Fibroblast of skin of right biceps (primary cell): ENCODE measurements around the gene TIMM21.

Source experiments
- DNase-seq: peaks from one replicate; pipeline ENCODE4 v3.0.0-alpha.2; 2013

The TIMM21 gene

DNA sequence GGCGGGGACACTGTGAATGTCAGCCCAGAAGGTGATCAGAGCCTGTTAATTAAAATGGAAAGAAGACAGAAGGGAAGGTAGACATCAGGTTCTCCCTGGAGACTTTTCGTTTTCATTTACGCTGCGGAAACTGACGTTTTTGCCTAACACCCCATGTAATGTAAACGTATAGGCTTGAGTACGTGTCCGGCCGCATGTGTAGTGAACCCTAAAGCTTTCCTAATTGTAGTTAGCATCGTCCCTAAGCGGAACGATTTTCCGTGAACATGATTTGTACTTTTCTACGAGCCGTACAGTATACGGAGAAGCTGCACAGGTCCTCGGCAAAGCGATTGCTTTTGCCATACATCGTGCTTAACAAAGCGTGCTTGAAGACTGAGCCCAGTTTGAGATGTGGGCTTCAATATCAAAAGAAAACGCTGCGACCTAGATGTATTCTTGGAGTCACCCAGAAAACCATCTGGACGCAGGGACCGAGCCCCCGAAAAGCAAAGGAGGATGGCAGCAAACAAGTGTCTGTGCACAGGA lies 284 bp downstream of the TIMM21 start:
- DNase-seq, result no peak

DNA sequence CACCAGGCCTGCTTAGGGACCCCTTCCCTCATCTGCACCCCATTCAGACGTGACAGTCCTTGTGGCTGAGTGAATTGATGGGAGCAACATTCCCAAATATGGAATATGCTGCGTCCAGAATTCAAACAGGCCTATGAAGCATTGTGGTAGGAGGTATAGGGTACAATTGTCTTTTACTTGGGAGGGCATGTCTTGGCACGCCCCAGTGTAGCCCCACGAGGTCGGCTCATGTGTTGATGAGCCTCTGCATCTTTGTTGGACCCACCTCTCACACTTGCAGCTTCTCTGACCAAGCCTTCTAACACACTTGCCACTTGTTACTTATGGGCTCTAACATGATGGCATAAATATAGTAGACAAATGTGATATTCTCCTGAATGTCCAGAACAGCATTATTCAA lies 1.6 kb downstream of the TIMM21 start:
- no peak for DNase-seq

DNA sequence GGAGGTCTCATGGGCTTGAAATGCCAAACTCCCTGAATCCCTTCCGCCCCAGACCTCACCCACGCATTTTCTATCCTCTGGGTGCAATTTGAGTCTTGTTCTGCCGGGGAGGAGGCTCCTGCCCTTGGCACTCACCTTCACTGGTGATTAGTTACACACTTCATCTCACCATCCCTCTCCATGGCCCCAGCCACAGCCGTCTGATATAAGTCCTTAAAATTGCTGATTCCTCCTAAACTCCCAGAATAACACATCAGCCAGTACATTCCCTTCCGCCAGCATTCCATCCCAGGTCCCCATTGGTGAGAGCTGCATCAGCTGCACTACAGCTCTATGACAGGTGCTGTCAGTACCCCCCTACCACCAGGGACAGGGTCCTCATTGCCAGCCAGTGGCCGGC lies 3.9 kb downstream of the TIMM21 start:
- DNase-seq, result no peak

DNA sequence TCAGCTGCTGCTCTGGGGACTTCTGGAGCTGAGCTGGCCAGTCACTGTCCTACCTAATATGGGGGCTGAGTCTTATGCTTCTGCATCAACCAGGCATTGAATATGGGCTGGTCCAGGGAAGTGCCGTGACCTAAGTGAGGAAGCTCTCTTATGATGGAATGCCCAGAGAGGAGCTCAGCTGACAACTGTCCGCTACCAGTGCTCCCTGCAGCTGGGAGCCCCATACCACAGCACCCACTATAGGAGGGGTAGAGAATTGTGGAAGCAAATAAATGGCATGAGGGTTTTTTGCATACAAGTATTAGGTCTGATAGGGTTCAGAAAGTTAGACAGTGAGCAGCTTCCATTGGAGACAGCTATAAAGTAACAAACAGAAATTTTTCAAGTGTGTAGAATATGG lies 4.5 kb downstream of the TIMM21 start:
- no peak for DNase-seq

DNA sequence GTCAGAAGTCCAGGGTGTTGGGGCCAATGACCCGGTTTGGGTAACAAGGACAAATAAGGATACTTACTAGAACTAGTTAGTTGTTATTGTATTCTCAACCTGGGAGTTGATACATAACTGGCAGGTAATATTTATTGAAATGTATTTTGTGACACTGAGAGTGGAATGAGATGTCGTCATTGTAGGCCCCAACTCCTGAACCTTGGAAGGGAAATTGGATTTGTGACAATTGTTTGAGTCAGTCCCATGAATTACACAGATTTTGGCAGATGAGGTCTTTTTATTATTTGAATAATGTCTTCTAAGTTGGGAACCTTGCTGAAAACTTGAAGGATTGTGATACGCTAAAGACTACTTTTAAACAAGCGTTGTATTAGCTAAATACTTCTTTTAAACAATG lies 5.1 kb downstream of the TIMM21 start:
- peak; percentile 20 for DNase-seq

DNA sequence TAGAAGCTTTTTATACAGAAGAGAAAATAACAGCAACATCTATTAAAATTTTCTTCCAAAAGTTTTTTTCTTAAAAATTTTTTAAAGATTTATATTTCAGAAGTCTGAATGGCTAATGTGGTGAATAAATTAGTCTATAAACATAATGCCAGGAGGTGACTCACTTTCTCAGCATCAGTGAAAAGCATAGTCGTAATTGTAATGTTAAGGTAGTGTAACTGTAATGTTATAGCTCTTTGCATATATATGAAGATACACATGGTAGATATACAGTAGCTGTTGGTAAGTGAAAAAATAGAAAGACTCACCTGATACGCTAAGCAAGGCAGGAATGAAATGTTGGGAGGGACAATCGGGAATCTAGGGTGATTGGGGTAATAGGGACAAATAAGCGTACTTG lies 5.5 kb downstream of the TIMM21 start:
- DNase-seq, result no peak

DNA sequence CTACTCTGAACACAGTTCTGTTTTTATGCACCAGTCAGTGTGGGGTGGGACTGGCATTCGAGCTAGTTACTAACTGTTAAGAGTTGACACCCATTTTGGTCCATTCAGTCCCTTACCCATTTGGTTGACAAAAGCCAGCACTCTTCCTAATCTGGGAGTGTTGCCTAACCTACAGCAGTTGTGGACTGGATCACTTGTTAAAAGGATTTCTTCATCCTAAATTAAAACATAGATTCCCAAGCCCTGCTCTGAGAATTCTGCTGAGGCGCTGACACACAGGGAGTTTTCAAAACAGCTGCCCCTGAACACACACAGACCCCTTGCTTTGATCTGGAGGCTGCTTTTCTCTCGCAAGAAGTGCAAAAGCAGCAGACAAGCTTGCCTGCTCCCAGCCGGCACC lies 6.4 kb downstream of the TIMM21 start:
- no peak for DNase-seq

DNA sequence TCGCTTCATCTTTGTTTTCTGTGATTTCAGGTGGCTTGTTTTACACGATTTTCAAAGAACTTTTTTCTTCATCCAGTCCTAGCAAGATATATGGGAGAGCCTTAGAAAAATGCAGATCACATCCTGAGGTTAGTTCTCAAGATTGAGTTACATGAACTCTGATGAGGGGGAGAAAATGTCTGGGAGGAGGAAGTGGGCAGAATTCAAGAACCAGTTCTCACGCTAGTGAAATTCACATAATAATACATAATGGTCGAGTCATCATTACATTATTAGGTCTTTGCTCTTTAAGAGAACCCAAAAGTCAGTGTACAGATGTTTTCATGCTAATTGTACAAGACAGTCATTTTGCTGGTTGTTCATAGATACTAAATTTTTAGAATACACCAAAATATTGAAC lies 7.0 kb downstream of the TIMM21 start:
- peak; percentile 53 for DNase-seq

DNA sequence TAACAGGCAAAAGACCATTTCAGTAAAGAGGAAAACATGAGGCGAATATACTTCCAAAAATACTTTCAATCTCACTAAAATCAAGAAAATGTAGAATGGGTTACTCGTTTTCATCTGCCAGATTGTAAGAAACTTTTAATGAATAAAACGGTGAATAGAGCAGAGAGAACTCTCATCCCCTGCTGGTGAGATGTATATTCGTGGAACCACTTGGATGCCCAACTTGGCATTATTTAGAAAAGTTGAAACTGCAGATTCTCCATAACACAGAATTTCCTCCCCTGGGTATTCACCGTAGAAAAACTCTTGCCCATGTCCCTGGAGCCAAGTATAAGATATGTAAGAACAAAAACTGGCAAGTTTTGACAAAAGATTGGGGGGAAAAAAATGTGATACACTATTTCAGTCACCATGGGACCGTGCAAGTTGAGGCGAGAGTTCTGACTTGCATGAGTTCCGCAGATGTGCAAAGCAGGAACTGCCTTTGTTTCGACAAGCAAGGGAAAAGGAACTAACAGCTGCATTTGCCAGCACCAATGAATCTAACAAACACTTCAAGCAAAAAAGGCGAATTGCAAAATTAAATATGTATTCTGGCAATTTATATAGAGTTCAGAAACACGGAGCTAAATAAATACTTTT lies 14.8 kb downstream of the TIMM21 start:
- DNase-seq, result no peak

DNA sequence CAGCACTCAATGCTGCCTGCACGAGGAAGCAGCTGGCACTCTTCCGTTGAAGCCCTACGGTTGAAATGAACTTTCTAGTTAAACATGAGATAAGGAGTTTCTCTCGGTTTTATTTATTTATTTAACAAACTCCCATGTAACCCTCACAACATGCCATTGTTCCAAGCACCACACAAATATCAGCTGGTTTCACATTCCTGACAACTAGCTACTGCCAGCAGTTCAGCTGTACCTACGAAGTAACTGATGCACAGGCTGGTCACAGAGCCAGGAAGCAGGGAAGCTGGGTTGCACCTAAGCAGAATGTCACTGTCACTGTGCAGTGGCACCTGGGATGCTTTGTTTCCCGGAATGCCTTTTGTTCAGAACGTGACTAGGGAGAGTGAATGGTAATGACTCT lies 18.1 kb downstream of the TIMM21 start:
- DNase-seq, result no peak

DNA sequence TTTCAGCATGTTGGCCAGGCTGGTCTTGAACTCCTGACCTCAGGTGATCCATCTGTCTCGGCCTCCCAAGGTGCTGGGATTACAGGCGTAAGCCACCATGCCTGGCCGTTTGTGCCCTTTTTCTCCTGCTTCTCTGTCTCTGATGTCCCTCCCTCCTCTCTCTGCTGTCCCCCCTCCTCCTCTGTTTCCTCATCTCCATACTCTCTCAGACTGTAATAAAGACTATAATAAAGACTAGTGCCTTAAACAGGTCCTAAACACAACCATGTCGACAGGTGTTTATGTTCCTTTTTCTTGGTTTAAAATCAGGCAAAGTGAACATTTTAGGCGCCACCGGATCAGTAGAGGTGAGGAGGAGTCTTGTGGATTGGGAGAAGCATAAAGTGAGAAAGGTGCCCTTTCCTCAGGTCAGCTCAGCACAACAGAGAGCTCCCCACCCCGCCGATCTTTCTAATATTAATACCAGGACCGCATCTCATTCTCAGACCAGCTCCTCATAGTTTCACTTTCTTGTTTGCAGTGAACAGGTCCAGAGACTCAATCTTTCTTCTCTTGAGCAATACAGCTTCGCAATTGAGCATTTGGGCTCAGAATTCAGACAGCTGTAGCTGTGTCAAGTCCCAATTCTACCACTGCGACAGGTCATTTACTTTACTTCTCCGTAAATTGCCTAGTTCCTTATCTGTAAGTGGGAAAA lies 23.7 kb downstream of the TIMM21 start:
- no peak for DNase-seq

DNA sequence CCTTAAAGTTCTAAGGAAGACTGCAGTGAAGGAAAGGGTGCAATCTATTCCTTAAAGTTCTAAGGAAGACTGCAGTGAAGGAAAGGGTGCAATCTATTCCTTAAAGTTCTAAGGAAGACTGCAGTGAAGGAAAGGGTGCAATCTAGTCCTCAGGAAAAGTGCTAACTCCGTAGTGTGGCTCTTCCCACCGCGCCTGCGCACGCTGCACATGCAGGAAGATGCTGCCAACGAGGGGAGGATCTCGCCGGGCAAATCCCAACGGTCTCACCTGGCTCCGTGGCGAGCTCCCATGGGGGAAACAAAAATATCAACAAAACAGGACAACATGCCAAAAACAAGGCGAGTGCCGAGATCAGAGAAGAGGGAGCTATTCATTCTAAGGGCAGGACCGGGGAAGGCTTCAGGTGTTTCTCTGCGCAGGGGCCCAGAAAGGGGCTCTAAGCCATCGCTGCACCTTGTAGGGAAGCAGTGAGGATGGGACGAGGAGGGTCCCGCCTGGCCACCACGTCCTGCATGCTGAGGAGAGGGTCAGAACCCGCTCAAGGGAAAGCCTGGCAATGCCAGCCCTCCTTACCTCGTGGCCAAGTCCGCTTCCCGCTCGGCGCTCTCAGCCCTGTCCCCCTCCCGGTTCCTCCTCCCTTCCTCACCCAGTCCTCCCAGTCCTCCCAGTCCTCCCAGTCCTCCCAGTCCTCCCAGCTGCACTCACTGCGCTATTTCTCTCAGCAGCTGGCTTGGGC lies 24.5 kb downstream of the TIMM21 start:
- DNase-seq, result no peak

DNA sequence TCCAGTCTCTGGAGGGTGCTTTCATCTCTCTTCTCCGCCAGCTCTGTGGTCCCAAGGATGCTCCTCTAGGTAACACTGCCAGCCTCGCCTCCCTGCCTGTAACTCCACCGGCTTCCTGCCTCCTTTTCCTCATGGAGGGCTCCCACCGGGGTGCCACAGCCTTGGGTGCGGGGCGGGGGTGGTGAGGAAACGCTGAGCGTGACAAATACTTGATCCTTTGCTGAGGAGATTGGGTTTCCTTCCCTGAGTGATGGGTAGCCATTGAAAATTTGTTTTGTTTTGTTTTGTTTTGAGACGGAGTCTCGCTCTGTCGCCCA lies 25.1 kb downstream of the TIMM21 start:
- no peak for DNase-seq

DNA sequence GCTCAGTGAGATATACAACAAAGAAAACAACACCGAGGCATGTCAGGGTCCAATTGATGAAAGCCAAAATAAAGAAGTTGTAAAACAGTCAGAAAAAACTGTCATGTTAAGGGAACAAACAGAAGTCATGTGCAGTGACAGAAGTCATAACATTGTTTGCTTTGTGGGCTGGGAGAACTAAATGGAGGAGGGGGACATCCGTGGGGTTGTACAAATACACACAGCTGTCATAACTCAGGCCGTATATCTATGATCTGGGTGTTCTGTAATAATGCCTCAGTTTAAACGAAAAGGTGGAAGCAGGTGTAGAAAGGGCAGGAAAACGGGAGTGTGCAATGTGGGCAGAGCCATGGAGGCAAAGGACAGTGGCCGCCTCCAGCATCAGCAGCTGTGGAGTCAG lies 27.3 kb downstream of the TIMM21 start:
- no peak for DNase-seq

DNA sequence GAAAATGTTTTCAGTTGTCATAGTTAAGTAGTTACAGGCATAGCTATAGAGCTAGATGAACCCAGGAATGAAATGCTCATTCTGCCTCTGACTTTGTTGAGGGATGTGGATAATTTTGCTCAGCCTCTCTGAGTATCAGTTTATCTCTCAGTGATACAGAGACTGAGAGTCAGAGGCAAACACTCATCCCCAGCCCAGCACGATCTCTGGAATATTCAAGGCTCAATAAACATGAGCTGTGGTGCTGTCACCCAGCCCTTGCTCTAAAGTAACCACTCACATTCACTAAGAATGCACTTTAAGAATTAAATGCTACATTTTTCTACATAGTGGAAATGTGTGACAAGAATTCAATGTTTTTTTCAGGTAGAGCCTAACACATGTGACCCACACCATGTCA lies 30.6 kb downstream of the TIMM21 start:
- DNase-seq, result no peak

DNA sequence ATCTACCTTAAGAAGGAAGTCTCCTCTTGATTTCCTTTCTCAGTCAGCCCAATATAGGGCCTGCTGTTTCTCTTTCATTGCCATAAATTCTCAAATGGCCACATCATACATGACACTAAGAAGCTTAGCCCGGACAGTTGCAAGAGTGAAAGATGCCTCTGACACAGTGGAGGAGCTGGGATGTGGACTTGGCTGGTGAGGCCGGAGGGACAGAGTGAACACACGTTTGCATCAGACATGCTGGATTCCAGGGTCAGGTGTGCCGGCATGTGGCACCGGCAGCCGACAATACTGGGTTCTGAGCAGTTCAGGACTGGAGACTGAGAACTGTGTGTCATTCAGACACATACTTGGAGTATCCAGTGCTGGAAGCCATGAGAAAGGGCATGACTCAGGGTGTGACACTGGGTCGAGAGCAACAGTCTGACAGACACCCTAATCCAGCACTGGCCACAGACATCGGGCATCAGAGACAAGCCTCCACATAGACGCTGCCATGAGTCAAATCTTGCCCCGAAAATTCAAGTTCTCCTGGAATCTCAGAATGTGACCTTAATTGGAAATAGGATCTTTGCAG lies 31.4 kb downstream of the TIMM21 start:
- DNase-seq, result no peak

DNA sequence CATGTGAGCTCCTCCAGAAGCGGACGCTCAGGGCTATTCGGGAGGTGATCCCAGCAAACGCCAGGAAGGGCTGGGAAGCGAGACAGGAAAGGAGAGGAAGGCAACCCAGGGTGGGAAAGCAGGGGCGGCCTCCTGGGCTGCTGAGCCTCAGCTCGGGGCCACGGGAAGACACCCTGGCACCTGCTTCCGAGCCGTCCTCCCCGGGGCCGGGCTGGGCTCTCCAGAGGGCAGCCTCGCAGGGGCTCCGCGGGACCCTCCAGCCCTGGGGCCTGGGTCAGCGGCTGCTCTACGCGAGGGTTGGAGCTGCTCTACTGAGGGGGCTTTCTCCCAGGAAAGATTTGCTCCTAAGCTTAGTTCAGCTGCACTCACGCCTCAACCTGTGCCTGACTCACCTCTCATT lies 34.0 kb downstream of the TIMM21 start:
- DNase-seq, result no peak

DNA sequence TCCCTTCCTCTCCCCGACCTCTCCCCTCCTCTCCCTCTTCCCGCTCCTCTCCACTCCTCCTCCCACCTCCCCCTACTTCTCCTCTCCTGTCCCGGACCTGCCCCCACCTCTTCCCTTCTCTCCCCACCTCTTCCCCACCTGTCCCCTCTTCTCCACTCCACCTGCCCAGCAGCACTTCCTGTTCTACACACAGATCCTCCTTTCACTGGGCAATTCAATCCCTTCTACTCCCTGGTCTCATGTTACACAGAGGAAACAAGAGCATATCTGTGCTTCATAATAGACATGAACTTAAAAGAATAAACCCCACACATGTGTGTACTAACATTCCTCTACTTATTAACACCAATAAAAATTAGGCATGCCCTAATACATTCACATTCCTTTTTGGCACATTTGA lies 34.8 kb downstream of the TIMM21 start:
- no peak for DNase-seq

DNA sequence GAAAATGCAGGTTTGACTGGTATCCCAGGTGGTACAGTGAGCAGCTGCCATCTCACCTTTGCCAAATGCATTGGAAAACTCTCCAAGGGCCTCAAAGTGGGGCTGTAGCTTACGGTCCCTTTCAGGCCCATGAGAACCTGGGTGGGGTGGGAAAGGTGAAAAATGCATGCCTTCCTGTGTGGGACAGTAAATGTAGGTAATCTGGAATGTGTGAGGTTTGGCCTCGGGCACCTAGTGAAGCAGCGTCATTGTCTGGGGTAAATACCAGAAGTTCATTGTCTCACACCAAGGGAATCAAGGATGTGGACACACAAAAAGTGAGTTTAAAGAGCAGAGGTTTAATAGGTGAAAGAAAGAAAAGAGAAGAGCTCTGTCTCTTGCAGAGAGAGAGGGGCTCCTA lies 36.6 kb downstream of the TIMM21 start:
- no peak for DNase-seq

DNA sequence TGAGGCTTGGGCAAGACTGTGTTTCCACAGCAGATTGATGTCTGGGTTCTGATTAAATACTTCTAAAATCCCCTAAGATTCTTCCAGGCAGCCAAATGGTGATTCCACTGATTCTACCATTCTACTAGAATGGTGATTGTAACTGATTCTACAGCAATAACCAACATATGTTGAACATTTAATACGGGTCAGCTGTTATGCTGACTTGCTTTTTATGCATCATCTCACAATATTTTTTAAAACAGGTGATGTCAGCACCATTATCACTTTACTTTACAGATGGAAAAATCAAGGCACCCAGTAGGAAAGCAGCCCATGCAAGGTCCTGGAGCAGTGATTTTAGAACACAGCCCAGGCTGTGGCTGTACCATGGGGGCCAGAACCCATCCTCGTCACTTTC lies 37.5 kb downstream of the TIMM21 start:
- no peak for DNase-seq

DNA sequence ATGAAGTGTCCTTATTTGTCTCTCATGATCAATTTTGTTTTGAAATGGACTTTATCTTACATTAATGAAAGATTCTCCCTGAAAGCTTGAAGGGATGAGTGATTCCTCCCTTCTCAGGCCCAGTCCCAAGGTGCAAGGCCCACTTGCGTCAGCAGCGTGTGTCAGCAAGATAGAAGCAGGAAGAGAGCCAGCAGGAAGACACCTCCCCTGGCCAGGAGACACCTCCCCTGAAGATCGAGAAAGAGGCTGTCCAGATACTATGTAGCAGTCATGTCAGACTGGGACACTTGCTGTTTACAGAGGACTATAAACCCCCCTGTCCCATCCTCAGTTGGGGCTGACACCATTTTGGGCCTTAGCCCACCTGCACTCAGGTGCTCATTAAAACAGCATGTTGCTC lies 38.3 kb downstream of the TIMM21 start:
- no peak for DNase-seq

DNA sequence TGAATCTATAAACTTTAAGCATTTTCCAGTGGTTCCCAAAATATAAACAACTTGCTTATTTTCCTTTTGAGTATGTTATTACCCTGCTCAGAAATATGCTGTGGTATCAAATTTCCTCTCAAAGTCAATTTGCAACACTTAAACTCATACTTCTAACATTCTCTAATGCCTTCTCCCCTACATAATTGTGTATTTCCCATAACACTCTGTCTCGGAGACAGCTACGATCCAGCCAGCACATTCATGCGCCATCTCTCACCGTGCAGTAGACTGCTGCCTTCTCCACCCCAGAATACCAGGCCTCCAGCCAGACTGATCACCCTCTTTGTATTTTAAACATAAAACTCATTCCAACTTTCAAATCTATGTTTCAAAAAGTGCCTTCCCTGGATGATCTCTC lies 41.8 kb downstream of the TIMM21 start:
- DNase-seq, result peak; percentile 62

DNA sequence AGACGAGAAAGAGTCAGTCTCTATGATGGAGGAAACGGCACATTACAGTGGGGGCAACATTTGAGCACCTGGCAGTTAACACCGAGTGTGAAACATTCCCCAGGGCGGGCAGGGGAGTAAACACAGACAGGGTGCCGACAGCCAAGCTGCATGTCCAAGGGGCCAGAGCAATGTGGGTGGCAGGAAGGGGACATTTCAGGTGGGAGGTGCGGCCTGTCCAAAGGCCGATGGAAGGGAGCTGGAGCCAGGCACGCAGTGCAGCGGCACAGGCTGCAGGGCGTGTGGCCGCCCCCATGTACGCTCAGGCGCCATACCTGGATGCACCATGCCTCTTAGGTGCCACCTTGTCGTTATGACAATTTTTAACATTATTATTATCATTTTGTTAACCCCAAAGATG lies 43.3 kb downstream of the TIMM21 start:
- no peak for DNase-seq

DNA sequence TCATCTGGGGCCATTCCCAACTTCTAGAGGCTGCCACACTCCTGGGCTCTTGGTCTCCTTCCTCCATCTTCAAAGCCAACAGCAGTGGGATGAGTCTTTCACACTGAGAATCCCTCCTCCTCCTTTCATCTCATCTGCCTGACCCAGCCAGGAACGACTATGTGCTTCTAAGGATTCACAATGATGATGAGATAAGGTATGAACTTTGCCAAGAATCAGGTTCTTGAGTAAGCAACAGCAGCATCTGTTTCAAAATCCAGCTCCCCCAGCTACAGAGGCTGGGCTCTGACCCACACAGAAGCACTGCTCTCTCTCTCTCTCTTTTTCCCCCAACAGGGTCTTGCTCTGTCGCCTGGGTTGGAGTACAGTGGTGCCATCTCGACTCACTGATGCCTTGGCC lies 46.4 kb downstream of the TIMM21 start:
- DNase-seq, result no peak
